SK-N-SH treated with all-trans-retinoic acid at 6 μM for 48 hours (cell line): Measurements from ENCODE around the gene CLIC2.

Experiments used
- BACH2 ChIP-seq: fragments of 250-450 bp; sonication (Bioruptor Pico); IDR thresholded peaks from 2 replicates; pipeline ENCODE4 v1.9.0; 2021; ENCODE audit warnings: mild to moderate bottlenecking, borderline replicate concordance
- CREB5 ChIP-seq: fragments of 250-450 bp; sonication (Bioruptor Pico); IDR thresholded peaks from 2 replicates; pipeline ENCODE4 v1.5.1; 2020; ENCODE audit warnings: low read depth, mild to moderate bottlenecking, moderate library complexity
- CSDC2 ChIP-seq: fragments of 250-450 bp; sonication (Bioruptor Pico); IDR thresholded peaks from 2 replicates; pipeline ENCODE4 v1.5.0; 2020; ENCODE audit warnings: mild to moderate bottlenecking, moderate library complexity
- ISL1 ChIP-seq: fragments of 250-450 bp; sonication (Bioruptor Pico); IDR thresholded peaks from 2 replicates; pipeline ENCODE4 v2.1.2; 2022; ENCODE audit warnings: mild to moderate bottlenecking, moderate library complexity
- PATZ1 ChIP-seq: fragments of 250-450 bp; sonication (Bioruptor Pico); IDR thresholded peaks from 2 replicates; pipeline ENCODE4 v1.8.0; 2020; ENCODE audit warnings: mild to moderate bottlenecking, moderate library complexity, borderline replicate concordance
- POU6F1 ChIP-seq: fragments of 250-450 bp; sonication (Bioruptor Pico); IDR thresholded peaks from 2 replicates; pipeline ENCODE4 v1.8.0; 2021; ENCODE audit warnings: low read depth, mild to moderate bottlenecking, moderate library complexity, borderline replicate concordance
- PPARA ChIP-seq: fragments of 250-450 bp; sonication (Bioruptor Pico); IDR thresholded peaks from 2 replicates; pipeline ENCODE4 v1.5.0; 2020; ENCODE audit warnings: mild to moderate bottlenecking, borderline replicate concordance
- RARB ChIP-seq: fragments of 250-450 bp; sonication (Bioruptor Pico); IDR thresholded peaks from 2 replicates; pipeline ENCODE4 v1.8.0; 2021; ENCODE audit warnings: mild to moderate bottlenecking, moderate library complexity
- TSHZ2 ChIP-seq: fragments of 250-450 bp; sonication (Bioruptor Pico); IDR thresholded peaks from 2 replicates; pipeline ENCODE4 v1.5.0; 2020; ENCODE audit warnings: mild to moderate bottlenecking, moderate library complexity
- ZC3H10 ChIP-seq: fragments of 250-450 bp; sonication (Bioruptor Pico); IDR thresholded peaks from 2 replicates; pipeline ENCODE4 v1.5.1; 2021; ENCODE audit warnings: mild to moderate bottlenecking, moderate library complexity
- ZFP3 ChIP-seq: fragments of 250-450 bp; sonication (Bioruptor Pico); IDR thresholded peaks from 2 replicates; pipeline ENCODE4 v1.5.0; 2020; ENCODE audit warnings: mild to moderate bottlenecking, moderate library complexity
- ZNF8 ChIP-seq: fragments of 450-650 bp; formaldehyde crosslinking; IDR thresholded peaks from 2 replicates; pipeline ENCODE4 v1.5.0; 2020; ENCODE audit warnings: mild to moderate bottlenecking, moderate library complexity

GRCh38 chrX:155262970-155263754 is 71.3 kb downstream of the CLIC2 start:
- TF ChIP-seq ZNF8 (CRISPR knock-in tag): no peak
- TF ChIP-seq PATZ1 (CRISPR knock-in tag): no peak
- TF ChIP-seq BACH2 (CRISPR knock-in tag): no peak
- TF ChIP-seq ZFP3: no peak
- TF ChIP-seq RARB (CRISPR knock-in tag): no peak
- no peak for TF ChIP-seq POU6F1
- TF ChIP-seq CREB5 (CRISPR knock-in tag): no peak
- TF ChIP-seq TSHZ2 (CRISPR knock-in tag): no peak
- no peak for TF ChIP-seq CSDC2 (CRISPR knock-in tag)
- TF ChIP-seq PPARA (CRISPR knock-in tag): no peak
- TF ChIP-seq ZC3H10 (CRISPR knock-in tag): no peak
- TF ChIP-seq ISL1 (CRISPR knock-in tag): no peak
